ENCODE measurements around the gene GGTA1.

GGTA1 gene

DNA sequence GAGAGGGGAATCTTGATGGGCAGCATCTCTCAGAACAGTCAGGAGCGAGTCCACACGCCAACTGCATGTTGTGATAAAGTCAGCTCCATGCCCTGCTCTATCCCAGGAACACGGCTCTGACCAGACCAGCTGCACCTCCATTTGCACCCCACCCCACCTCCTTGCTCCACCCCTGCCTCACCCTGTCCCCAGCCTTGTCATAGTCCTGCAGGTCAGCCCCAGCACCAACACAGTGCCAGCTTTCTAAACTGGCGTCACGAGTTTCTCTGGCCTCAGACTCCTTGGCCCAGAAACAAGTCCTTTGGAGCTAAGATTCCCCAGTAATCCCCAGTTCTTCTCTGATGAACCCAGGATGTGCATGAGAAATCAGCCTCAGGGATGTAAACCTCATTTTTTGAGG, 23.5 kb downstream of the GGTA1 start:
- TF ChIP-seq, protein P1, sequence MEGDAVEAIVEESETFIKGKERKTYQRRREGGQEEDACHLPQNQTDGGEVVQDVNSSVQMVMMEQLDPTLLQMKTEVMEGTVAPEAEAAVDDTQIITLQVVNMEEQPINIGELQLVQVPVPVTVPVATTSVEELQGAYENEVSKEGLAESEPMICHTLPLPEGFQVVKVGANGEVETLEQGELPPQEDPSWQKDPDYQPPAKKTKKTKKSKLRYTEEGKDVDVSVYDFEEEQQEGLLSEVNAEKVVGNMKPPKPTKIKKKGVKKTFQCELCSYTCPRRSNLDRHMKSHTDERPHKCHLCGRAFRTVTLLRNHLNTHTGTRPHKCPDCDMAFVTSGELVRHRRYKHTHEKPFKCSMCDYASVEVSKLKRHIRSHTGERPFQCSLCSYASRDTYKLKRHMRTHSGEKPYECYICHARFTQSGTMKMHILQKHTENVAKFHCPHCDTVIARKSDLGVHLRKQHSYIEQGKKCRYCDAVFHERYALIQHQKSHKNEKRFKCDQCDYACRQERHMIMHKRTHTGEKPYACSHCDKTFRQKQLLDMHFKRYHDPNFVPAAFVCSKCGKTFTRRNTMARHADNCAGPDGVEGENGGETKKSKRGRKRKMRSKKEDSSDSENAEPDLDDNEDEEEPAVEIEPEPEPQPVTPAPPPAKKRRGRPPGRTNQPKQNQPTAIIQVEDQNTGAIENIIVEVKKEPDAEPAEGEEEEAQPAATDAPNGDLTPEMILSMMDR (conservative IDR thresholded peaks at IDR 0.05; ENCODE audit: low read depth, low read length): no peak
- H3K79me2 ChIP-seq (ENCODE audit: insufficient read depth, low read depth): no peaks in the 10 kb centered on the region
- no peaks in the 10 kb centered on the region for H4K20me1 ChIP-seq (ENCODE audit: insufficient read depth)
- no peak overlapping the region for H2AFZ ChIP-seq (ENCODE audit: low read depth)
- no peaks in the 10 kb centered on the region for H3K27me3 ChIP-seq (ENCODE audit: insufficient read depth, low read depth)
- no peaks in the 10 kb centered on the region for H3K4me1 ChIP-seq (ENCODE audit: low read depth, poor library complexity, severe bottlenecking)
- no peak overlapping the region for H3K4me3 ChIP-seq (IDR thresholded peaks at IDR 0.05; ENCODE audit: insufficient read depth, low read depth, low read length)
- H3K9ac ChIP-seq: no peak overlapping the region
- no peak overlapping the region for H3K27ac ChIP-seq
- H3K36me3 ChIP-seq (ENCODE audit: insufficient read depth): no peaks in the 10 kb centered on the region
- no peak overlapping the region for H3K4me2 ChIP-seq

DNA sequence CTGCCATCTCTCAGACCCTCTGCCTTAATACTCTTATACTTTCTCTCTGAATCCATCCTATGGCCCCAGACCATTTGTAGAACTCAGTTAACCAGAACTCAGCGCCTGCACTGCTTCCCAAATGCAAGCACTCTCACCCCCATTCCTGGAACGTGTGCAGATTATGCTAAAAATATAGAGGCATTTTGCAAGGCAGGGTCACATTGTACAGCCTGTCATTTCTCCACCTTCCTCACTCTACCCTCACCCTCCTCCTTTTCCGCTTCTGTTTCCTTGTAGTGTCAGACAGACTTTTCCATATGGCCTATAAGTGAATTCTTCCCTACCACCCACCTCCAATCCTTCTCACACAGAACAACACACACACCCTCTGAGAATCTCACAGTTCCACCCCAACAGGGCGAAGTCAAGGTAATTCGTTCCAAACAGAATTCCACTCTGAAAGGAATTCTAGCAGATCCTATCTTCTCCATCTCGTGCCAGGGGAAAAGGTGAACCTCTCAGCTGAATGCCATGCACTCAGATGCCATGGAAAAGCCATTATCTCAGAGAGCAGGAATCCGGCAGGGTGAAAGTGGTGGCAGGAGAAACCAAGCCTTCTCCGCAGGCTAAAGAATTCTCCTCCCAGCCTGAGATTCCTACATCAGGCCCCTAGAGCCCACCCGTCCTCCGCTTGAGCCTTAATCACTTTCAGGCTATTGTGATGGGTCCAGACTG, 25.3 kb downstream of the GGTA1 start:
- Histone ChIP-seq H3K27ac (no peak overlapping the region), H2AFZ (ENCODE audit: low read depth) (no peak overlapping the region), H3K4me3 (IDR thresholded peaks at IDR 0.05; ENCODE audit: insufficient read depth, low read depth, low read length) (no peak overlapping the region), H3K27me3 (ENCODE audit: insufficient read depth, low read depth) (no peaks in the 10 kb centered on the region), H3K4me2 (no peak overlapping the region), H4K20me1 (ENCODE audit: insufficient read depth) (no peaks in the 10 kb centered on the region), H3K79me2 (ENCODE audit: insufficient read depth, low read depth) (no peaks in the 10 kb centered on the region), H3K9ac (no peak overlapping the region), H3K36me3 (ENCODE audit: insufficient read depth) (no peaks in the 10 kb centered on the region), H3K4me1 (ENCODE audit: low read depth, poor library complexity, severe bottlenecking) (no peaks in the 10 kb centered on the region)
- TF ChIP-seq, protein P1 (conservative IDR thresholded peaks at IDR 0.05; ENCODE audit: low read depth, low read length): no peak

DNA sequence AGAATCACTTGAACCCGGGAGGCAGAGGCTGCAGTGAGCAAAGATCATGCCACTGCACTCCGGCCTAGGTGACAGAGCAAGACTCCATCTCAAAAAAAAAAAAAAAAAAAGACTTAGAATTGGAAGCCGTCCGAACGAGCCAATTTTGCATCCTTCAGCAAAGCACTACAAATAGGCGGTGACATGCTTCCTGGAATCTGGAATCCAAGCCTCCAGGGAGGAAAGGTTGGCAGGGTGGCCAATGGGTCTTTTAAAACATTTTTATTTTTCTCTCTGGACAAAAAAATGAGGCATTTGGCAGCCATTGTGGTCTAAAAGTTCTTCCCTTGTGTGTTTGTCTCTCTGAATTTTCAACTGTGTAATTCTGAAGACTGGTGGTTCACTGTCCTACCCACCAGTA, 26.4 kb downstream of the GGTA1 start:
- no peak overlapping the region for H3K9ac ChIP-seq
- H3K27me3 ChIP-seq (ENCODE audit: insufficient read depth, low read depth): no peaks in the 10 kb centered on the region
- H2AFZ ChIP-seq (ENCODE audit: low read depth): no peak overlapping the region
- TF ChIP-seq, protein P1 (conservative IDR thresholded peaks at IDR 0.05; ENCODE audit: low read depth, low read length): no peak
- H3K27ac ChIP-seq: no peak overlapping the region
- no peaks in the 10 kb centered on the region for H3K79me2 ChIP-seq (ENCODE audit: insufficient read depth, low read depth)
- no peaks in the 10 kb centered on the region for H3K36me3 ChIP-seq (ENCODE audit: insufficient read depth)
- H4K20me1 ChIP-seq (ENCODE audit: insufficient read depth): no peaks in the 10 kb centered on the region
- H3K4me1 ChIP-seq (ENCODE audit: low read depth, poor library complexity, severe bottlenecking): no peaks in the 10 kb centered on the region
- H3K4me2 ChIP-seq: no peak overlapping the region
- H3K4me3 ChIP-seq (IDR thresholded peaks at IDR 0.05; ENCODE audit: insufficient read depth, low read depth, low read length): no peak overlapping the region

DNA sequence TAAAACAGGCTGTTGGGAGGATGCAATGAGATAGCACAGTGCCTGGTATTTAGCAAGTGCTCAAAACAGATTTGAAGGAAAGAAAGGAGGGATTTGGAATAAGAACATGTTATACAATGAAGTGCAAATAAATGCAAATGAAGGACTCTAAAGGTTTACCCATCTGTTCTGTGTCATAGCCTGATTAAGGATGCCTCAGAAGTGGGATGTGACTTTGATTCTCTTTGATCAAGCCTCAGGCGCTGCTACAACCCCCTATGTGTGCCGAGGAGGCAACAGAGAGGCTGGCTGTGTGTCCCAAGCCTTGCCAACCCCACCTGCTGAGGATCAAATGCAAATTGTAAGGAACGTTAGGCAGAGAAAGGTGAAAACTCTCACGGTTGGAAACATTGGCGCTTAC, 27.2 kb downstream of the GGTA1 start:
- H2AFZ ChIP-seq (ENCODE audit: low read depth): no peak overlapping the region
- H3K79me2 ChIP-seq (ENCODE audit: insufficient read depth, low read depth): no peaks in the 10 kb centered on the region
- TF ChIP-seq, protein P1 (conservative IDR thresholded peaks at IDR 0.05; ENCODE audit: low read depth, low read length): no peak
- H3K4me3 ChIP-seq (IDR thresholded peaks at IDR 0.05; ENCODE audit: insufficient read depth, low read depth, low read length): no peak overlapping the region
- no peaks in the 10 kb centered on the region for H4K20me1 ChIP-seq (ENCODE audit: insufficient read depth)
- H3K36me3 ChIP-seq (ENCODE audit: insufficient read depth): no peaks in the 10 kb centered on the region
- H3K27ac ChIP-seq: no peak overlapping the region
- H3K27me3 ChIP-seq (ENCODE audit: insufficient read depth, low read depth): no peaks in the 10 kb centered on the region
- H3K4me2 ChIP-seq: no peak overlapping the region
- no peaks in the 10 kb centered on the region for H3K4me1 ChIP-seq (ENCODE audit: low read depth, poor library complexity, severe bottlenecking)
- H3K9ac ChIP-seq: no peak overlapping the region

All from KMS-11 (cell line).